ENCODE data around the gene TMEM150B. TPM values are rescaled to one million over a fixed set of nuclear protein-coding genes. Genes with fewer than 3 reads are reported as not detected.

The TMEM150B gene
- total RNA-seq, 1 experiment from 2014 or later: not detected

- DNase-seq (ENCODE audit: low spot score): no peak
These were observed 45.8 kb downstream of the TMEM150B start for GRCh38 chr19:55279340-55279739.

GRCh38 chr19:55278391-55279135, 46.6 kb downstream of the TMEM150B start:
- no peak for DNase-seq (ENCODE audit: low spot score)

- DNase-seq (ENCODE audit: low spot score): no peak
These were observed 47.6 kb downstream of the TMEM150B start for GRCh38 chr19:55277494-55277893.

- DNase-seq (ENCODE audit: low spot score): no peak
These were observed 48.3 kb downstream of the TMEM150B start for GRCh38 chr19:55276720-55277430.

- no peak for DNase-seq (ENCODE audit: low spot score)
These were observed 49.1 kb downstream of the TMEM150B start for GRCh38 chr19:55275851-55276719.

GRCh38 chr19:55273978-55274707, 51.0 kb downstream of the TMEM150B start:
- no peak for DNase-seq (ENCODE audit: low spot score)

GRCh38 chr19:55272142-55272541, 53.0 kb downstream of the TMEM150B start:
- no peak for DNase-seq (ENCODE audit: low spot score)

GRCh38 chr19:55270172-55270942, 54.8 kb downstream of the TMEM150B start:
- no peak for DNase-seq (ENCODE audit: low spot score)

- no peak for DNase-seq (ENCODE audit: low spot score)
These were observed 55.8 kb downstream of the TMEM150B start for GRCh38 chr19:55269299-55269698.

GRCh38 chr19:55266840-55267239, 58.3 kb downstream of the TMEM150B start:
- DNase-seq (ENCODE audit: low spot score): no peak

GRCh38 chr19:55266404-55266803, 58.7 kb downstream of the TMEM150B start:
- DNase-seq (ENCODE audit: low spot score): no peak

- DNase-seq (ENCODE audit: low spot score): no peak
These were observed 59.3 kb downstream of the TMEM150B start for GRCh38 chr19:55265723-55266386.

- no peak for DNase-seq (ENCODE audit: low spot score)
These were observed 60.0 kb downstream of the TMEM150B start for GRCh38 chr19:55265173-55265572.

GRCh38 chr19:55264531-55264930, 60.6 kb downstream of the TMEM150B start:
- DNase-seq (ENCODE audit: low spot score): no peak

Other genes with a start within 250 kb of the TMEM150B start
- gene EPS8L1, start 249.5 kb downstream of the TMEM150B start, total RNA-seq (2014; rRNA removed; shearing (Covaris generic)): 4.0 and 9.8 TPM in 2 replicates
- 85.7 and 87.4 TPM in 2 replicates for gene PPP1R12C, start 207.7 kb downstream of the TMEM150B start, total RNA-seq (2014; rRNA removed; shearing (Covaris generic))
- 467 and 500 TPM in 2 replicates for gene TNNT1, start 176.1 kb downstream of the TMEM150B start, total RNA-seq (2014; rRNA removed; shearing (Covaris generic))
- 0.77 TPM in 1 of 2 replicates, not detected in the other for gene TNNI3, start 167.6 kb downstream of the TMEM150B start, total RNA-seq (2014; rRNA removed; shearing (Covaris generic))
- gene DNAAF3, start 158.7 kb downstream of the TMEM150B start, total RNA-seq (2014; rRNA removed; shearing (Covaris generic)): 10.6 and 15.6 TPM in 2 replicates
- 0.09 and 1.8 TPM in 2 replicates for gene SYT5, start 145.1 kb downstream of the TMEM150B start, total RNA-seq (2014; rRNA removed; shearing (Covaris generic))
- 12.3 and 18.4 TPM in 2 replicates for gene PTPRH, start 115.8 kb downstream of the TMEM150B start, total RNA-seq (2014; rRNA removed; shearing (Covaris generic))
- 1.6 and 3.4 TPM in 2 replicates for gene TMEM86B, start 96.6 kb downstream of the TMEM150B start, total RNA-seq (2014; rRNA removed; shearing (Covaris generic))
- gene PPP6R1, start 66.3 kb downstream of the TMEM150B start, total RNA-seq (2014; rRNA removed; shearing (Covaris generic)): 73.6 and 80.1 TPM in 2 replicates
- 88.0 and 108 TPM in 2 replicates for gene HSPBP1, start 45.2 kb downstream of the TMEM150B start, total RNA-seq (2014; rRNA removed; shearing (Covaris generic))
- gene BRSK1, start 41.3 kb downstream of the TMEM150B start, total RNA-seq (2014; rRNA removed; shearing (Covaris generic)): 11.6 and 12.8 TPM in 2 replicates
- gene KMT5C, start 14.5 kb upstream of the TMEM150B start, total RNA-seq (2014; rRNA removed; shearing (Covaris generic)): 19.1 and 19.8 TPM in 2 replicates
- gene COX6B2, start 29.4 kb upstream of the TMEM150B start, total RNA-seq (2014; rRNA removed; shearing (Covaris generic)): 0.28 TPM in 1 of 2 replicates, not detected in the other
- gene GARIN5B, start 37.9 kb upstream of the TMEM150B start, total RNA-seq (2014; rRNA removed; shearing (Covaris generic)): not detected in 2 replicates
- 8.4 and 9.4 TPM in 2 replicates for gene IL11, start 45.1 kb upstream of the TMEM150B start, total RNA-seq (2014; rRNA removed; shearing (Covaris generic))
- gene TMEM190, start 51.5 kb upstream of the TMEM150B start, total RNA-seq (2014; rRNA removed; shearing (Covaris generic)): not detected in 2 replicates
- 1.2 TPM in 1 of 2 replicates, not detected in the other for gene TMEM238, start 59.0 kb upstream of the TMEM150B start, total RNA-seq (2014; rRNA removed; shearing (Covaris generic))
- gene RPL28, start 60.6 kb upstream of the TMEM150B start, total RNA-seq (2014; rRNA removed; shearing (Covaris generic)): 453 and 647 TPM in 2 replicates
- gene UBE2S, start 82.4 kb upstream of the TMEM150B start, total RNA-seq (2014; rRNA removed; shearing (Covaris generic)): 272 and 464 TPM in 2 replicates
- gene SHISA7, start 118.0 kb upstream of the TMEM150B start, total RNA-seq (2014; rRNA removed; shearing (Covaris generic)): not detected in 2 replicates
- 114 and 139 TPM in 2 replicates for gene ISOC2, start 136.3 kb upstream of the TMEM150B start, total RNA-seq (2014; rRNA removed; shearing (Covaris generic))
- gene C19orf85, start 139.4 kb upstream of the TMEM150B start, total RNA-seq (2014; rRNA removed; shearing (Covaris generic)): 0.07 TPM in 1 of 2 replicates, not detected in the other
- 4.1 and 4.8 TPM in 2 replicates for gene ZNF628, start 151.3 kb upstream of the TMEM150B start, total RNA-seq (2014; rRNA removed; shearing (Covaris generic))
- gene NAT14, start 159.8 kb upstream of the TMEM150B start, total RNA-seq (2014; rRNA removed; shearing (Covaris generic)): 56.2 and 65.7 TPM in 2 replicates
- gene SSC5D, start 163.1 kb upstream of the TMEM150B start, total RNA-seq (2014; rRNA removed; shearing (Covaris generic)): 1.1 and 1.2 TPM in 2 replicates
- gene SBK2, start 211.8 kb upstream of the TMEM150B start, total RNA-seq (2014; rRNA removed; shearing (Covaris generic)): 0.38 TPM in 1 of 2 replicates, not detected in the other
- gene SBK3, start 220.2 kb upstream of the TMEM150B start, total RNA-seq (2014; rRNA removed; shearing (Covaris generic)): 0.19 and 0.81 TPM in 2 replicates